Loucy (cell line): ENCODE measurements around the gene IGSF9B.

Experiments used
- H2AFZ ChIP-seq: fragments of 200-600 bp; sonication (generic); 2 replicates; pipeline ENCODE4 v1.6.0; 2016; ENCODE audit warnings: antibody characterized with exemption, mild to moderate bottlenecking, low read length, moderate library complexity
- H3F3A ChIP-seq: fragments of 200-600 bp; 2 replicates; pipeline ENCODE4 v1.6.0; 2016; ENCODE audit warnings: antibody characterized with exemption, low read depth, mild to moderate bottlenecking
- H3K27me3 ChIP-seq: fragments of 200-600 bp; sonication (generic); 2 replicates; pipeline ENCODE4 v1.6.1; 2014; ENCODE audit warnings: low read length, mild to moderate bottlenecking; ENCODE audit not compliant: insufficient read depth, poor library complexity, severe bottlenecking
- H3K36me3 ChIP-seq: fragments of 200-600 bp; sonication (generic); 2 replicates; pipeline ENCODE4 v1.6.1; 2016; ENCODE audit warnings: low read length; ENCODE audit not compliant: insufficient read depth
- H3K4me1 ChIP-seq: fragments of 200-600 bp; sonication (generic); 2 replicates; pipeline ENCODE4 v1.5.1; 2014; ENCODE audit warnings: low read length, mild to moderate bottlenecking; ENCODE audit not compliant: insufficient read depth, poor library complexity, severe bottlenecking
- H3K4me2 ChIP-seq: fragments of 200-600 bp; sonication (generic); 2 replicates; pipeline ENCODE4 v1.6.0; 2014; ENCODE audit warnings: antibody characterized with exemption, low read length, low read depth, mild to moderate bottlenecking; ENCODE audit not compliant: poor library complexity, severe bottlenecking
- H3K4me3 ChIP-seq: fragments of 200-600 bp; sonication (generic); 2 replicates; pipeline ENCODE4 v1.5.1; 2014; ENCODE audit warnings: low read length, mild to moderate bottlenecking, mixed read lengths; ENCODE audit not compliant: poor library complexity, severe bottlenecking
- H3K79me2 ChIP-seq: fragments of 200-600 bp; sonication (generic); 2 replicates; pipeline ENCODE4 v1.6.1; 2014; ENCODE audit warnings: low read length; ENCODE audit not compliant: insufficient read depth
- H3K9ac ChIP-seq: fragments of 200-600 bp; sonication (generic); 2 replicates; pipeline ENCODE4 v1.6.0; 2014; ENCODE audit warnings: mild to moderate bottlenecking, low read depth, low read length, moderate library complexity; ENCODE audit not compliant: poor library complexity, severe bottlenecking
- H3K9me2 ChIP-seq: fragments of 200-600 bp; sonication (generic); replicated peaks from 2 replicates; pipeline ENCODE4 v1.6.1; 2016; ENCODE audit warnings: low read depth, low read length, mixed read lengths
- H3K9me3 ChIP-seq: fragments of 200-600 bp; sonication (generic); 2 replicates; pipeline ENCODE4 v1.6.1; 2014; ENCODE audit warnings: mild to moderate bottlenecking, antibody characterized with exemption, low read length, low read depth; ENCODE audit not compliant: insufficient read depth
- H4K20me1 ChIP-seq: fragments of 200-600 bp; sonication (generic); 2 replicates; pipeline ENCODE4 v1.6.0; 2014; ENCODE audit warnings: antibody characterized with exemption, low read length, mild to moderate bottlenecking; ENCODE audit not compliant: insufficient read depth, poor library complexity, severe bottlenecking
- EZH2phosphoT487 ChIP-seq: fragments of 200-600 bp; IDR thresholded peaks from 2 replicates; pipeline ENCODE4 v1.6.1; 2018; ENCODE audit warnings: antibody characterized with exemption, mild to moderate bottlenecking, moderate library complexity, borderline replicate concordance
- TF ChIP-seq, protein P1 (sequence below): fragments of 200-600 bp; sonication (generic); conservative IDR thresholded peaks from 2 replicates; pipeline ENCODE4 v1.5.1; 2014; ENCODE audit warnings: mild to moderate bottlenecking, antibody characterized with exemption, low read length

The IGSF9B gene

DNA sequence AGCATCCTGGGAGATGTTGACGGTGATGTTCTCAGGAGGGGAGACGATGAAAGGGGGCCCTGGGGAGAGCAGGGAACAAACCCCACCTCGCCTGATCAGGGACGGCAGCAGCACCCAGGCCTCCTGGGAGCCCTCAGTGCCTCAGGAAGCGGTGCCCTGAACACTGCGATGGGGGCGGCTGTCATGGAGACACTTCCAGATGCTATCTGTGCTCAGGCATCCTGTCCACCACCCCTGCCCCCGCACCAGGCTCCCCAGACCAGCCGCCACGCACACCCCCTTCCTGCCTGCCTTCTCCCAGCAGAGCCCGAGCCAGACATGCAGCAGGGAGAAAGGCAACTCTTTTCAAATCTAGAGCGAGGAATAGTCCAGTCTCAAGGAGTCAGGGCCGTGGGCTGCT is 20.6 kb downstream of the IGSF9B start:
- no peak overlapping the region for H3K4me3 ChIP-seq
- no peaks in the 10 kb centered on the region for H3K9me2 ChIP-seq
- no peaks in the 10 kb centered on the region for H3K4me1 ChIP-seq
- no peak for TF ChIP-seq EZH2phosphoT487
- TF ChIP-seq, protein P1, sequence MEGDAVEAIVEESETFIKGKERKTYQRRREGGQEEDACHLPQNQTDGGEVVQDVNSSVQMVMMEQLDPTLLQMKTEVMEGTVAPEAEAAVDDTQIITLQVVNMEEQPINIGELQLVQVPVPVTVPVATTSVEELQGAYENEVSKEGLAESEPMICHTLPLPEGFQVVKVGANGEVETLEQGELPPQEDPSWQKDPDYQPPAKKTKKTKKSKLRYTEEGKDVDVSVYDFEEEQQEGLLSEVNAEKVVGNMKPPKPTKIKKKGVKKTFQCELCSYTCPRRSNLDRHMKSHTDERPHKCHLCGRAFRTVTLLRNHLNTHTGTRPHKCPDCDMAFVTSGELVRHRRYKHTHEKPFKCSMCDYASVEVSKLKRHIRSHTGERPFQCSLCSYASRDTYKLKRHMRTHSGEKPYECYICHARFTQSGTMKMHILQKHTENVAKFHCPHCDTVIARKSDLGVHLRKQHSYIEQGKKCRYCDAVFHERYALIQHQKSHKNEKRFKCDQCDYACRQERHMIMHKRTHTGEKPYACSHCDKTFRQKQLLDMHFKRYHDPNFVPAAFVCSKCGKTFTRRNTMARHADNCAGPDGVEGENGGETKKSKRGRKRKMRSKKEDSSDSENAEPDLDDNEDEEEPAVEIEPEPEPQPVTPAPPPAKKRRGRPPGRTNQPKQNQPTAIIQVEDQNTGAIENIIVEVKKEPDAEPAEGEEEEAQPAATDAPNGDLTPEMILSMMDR, result no peak
- H4K20me1 ChIP-seq, result no peaks in the 10 kb centered on the region
- H3K9ac ChIP-seq, result no peak overlapping the region
- no peaks in the 10 kb centered on the region for H3K9me3 ChIP-seq
- H3K4me2 ChIP-seq, result no peak overlapping the region
- H2AFZ ChIP-seq, result no peak overlapping the region
- no peaks in the 10 kb centered on the region for H3K79me2 ChIP-seq
- H3K36me3 ChIP-seq, result no peaks in the 10 kb centered on the region
- H3F3A ChIP-seq, result no peaks in the 10 kb centered on the region
- H3K27me3 ChIP-seq, result no peaks in the 10 kb centered on the region

DNA sequence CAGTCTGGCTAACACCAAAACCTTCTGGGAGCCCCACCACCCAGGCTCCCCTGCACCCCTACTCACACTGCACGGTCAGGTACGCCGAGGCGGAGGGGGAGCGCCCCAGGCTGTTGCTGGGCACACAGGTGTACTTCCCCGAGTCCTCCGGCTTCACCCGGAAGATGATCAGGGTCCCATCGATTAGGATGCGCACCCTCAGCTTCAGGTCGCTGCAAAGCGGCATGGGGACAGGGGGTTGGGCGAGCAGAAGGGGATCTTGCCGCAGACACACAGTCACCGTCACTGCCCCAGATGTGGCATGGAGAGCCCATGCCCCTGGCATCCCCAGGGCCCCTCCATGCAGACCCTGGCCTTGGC is 21.2 kb downstream of the IGSF9B start:
- H2AFZ ChIP-seq, result no peak overlapping the region
- H3K79me2 ChIP-seq, result no peaks in the 10 kb centered on the region
- no peaks in the 10 kb centered on the region for H3K9me3 ChIP-seq
- H4K20me1 ChIP-seq, result no peaks in the 10 kb centered on the region
- TF ChIP-seq, protein P1, result no peak
- no peak for TF ChIP-seq EZH2phosphoT487
- H3F3A ChIP-seq, result no peaks in the 10 kb centered on the region
- H3K27me3 ChIP-seq, result no peaks in the 10 kb centered on the region
- H3K9me2 ChIP-seq, result no peaks in the 10 kb centered on the region
- H3K36me3 ChIP-seq, result no peaks in the 10 kb centered on the region
- H3K9ac ChIP-seq, result no peak overlapping the region
- H3K4me3 ChIP-seq, result no peak overlapping the region
- H3K4me1 ChIP-seq, result no peaks in the 10 kb centered on the region
- no peak overlapping the region for H3K4me2 ChIP-seq

DNA sequence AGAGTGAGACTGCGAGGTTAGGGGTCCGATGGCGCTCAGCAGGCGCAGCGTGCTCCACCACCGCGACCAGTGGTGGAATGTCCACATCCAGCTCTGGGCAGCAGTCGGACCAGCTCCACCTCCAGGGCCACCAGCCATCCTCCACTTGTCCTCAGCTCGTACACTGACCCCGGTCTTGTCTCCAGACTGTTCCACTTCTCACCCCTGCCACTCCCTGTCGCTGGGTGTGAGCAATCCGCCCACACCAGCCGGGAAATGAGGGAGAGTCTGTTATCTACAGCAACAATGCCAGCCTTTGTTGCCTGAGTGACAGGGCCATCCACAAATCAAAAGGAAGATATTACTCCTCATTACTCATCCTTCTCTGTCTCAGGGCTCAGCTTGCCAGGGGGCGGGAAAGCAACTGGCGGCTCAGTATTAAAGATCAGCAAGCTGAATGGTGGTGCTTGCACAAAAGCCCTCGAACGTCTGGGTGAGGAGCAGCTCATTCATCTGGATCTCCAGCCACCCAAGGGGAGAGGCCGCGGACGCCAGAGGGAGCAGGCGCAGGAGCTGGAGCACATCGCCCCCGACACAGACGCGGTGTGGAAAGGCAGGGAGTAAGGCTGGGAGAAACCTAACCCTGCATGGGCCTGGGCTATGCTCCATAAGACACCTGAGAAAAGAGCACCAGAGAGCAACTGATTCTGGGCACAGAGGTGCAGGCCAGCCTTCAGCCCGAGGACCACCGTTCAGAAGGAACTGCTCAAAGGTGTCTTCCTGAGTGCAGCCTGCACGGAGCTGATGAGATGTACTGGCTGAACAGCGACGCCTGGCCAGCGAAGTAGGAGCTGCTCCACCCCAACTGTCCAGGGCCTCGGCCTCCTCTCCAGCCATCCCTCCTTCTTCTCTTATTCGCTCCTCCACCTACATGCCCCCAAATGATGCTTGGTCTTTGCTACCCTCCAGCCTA is 21.9 kb downstream of the IGSF9B start:
- H4K20me1 ChIP-seq, result no peaks in the 10 kb centered on the region

More for the DNA sequence above, 21.9 kb downstream of the IGSF9B start:
- no peaks in the 10 kb centered on the region for H3K4me1 ChIP-seq
- no peaks in the 10 kb centered on the region for H3K27me3 ChIP-seq
- H2AFZ ChIP-seq, result no peak overlapping the region
- no peak for TF ChIP-seq EZH2phosphoT487
- no peak overlapping the region for H3K9ac ChIP-seq
- H3F3A ChIP-seq, result no peaks in the 10 kb centered on the region
- no peaks in the 10 kb centered on the region for H3K9me3 ChIP-seq
- no peaks in the 10 kb centered on the region for H3K9me2 ChIP-seq
- H3K36me3 ChIP-seq, result no peaks in the 10 kb centered on the region
- no peaks in the 10 kb centered on the region for H3K79me2 ChIP-seq
- no peak overlapping the region for H3K4me3 ChIP-seq
- no peak overlapping the region for H3K4me2 ChIP-seq
